ENCODE measurements around the gene ANP32B.

DNA sequence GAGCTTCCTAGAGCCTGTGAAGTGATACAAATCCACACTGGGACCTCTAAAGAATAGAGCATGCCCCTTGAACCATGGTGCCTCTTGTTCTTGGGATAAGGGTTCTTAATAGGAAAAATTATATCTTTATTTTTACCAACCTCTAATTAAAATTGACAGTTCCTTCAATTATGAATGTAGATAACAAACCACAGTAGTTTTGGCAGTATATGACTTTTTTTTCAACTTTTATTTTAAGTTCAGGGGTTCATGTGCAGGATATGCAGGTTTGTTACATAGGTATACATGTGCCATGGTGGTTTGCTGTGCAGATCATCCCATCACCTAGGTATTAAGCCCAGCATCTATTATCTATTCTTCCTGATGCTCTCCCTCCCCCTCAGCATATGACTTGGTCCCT lies 46.1 kb upstream of the ANP32B start:
- TF ChIP-seq CTCF (IDR thresholded peaks at IDR 0.05) (no peak), POLR2A (IDR thresholded peaks at IDR 0.05) (no peak)
